GM21619 (cell line): ENCODE results near the gene ZNF506.
A peak's percentile ranks its signal among the peaks of the same experiment; 100 is the strongest.
"Not testable (repeated sequence)": the region's sequence is repeated elsewhere in the genome, so short reads cannot be mapped to it uniquely, and the experiment has no call there.

Source experiments
- ATAC-seq: cut with Tn5 transposase; IDR thresholded peaks from one replicate; pipeline ENCODE4 v1.9.1; 2021; ENCODE audit not compliant: unreplicated experiment

ZNF506 gene

GRCh38 chr19:19781791-19782190, 39.8 kb downstream of the ZNF506 start:
- ATAC-seq = not testable (repeated sequence)

DNA sequence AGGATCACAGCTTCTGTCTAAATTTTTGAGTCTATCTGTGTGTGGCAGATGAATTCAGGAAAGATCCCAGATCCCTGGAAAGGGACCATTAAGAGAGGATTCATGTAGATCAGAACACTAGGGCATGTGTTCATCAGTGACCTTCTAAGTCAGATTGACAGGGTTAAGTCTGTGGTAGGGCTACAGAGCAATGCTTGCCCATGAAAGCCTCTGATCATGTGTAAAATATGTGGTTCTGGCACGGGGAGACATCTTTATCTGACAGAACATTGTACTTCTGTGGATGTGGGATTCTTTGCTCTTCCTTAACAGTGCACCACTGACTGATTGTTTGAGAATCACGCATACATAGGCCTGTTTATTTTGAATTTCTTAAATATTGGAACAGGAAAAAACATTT, 42.9 kb downstream of the ZNF506 start:
- no peak for ATAC-seq

- no peak for ATAC-seq
Measured at GRCh38 chr19:19777692-19778091, 43.9 kb downstream of the ZNF506 start.

GRCh38 chr19:19776206-19777008, 45.1 kb downstream of the ZNF506 start:
- ATAC-seq = peak; percentile 98

GRCh38 chr19:19775891-19776205, 45.7 kb downstream of the ZNF506 start:
- ATAC-seq = peak; percentile 14

DNA sequence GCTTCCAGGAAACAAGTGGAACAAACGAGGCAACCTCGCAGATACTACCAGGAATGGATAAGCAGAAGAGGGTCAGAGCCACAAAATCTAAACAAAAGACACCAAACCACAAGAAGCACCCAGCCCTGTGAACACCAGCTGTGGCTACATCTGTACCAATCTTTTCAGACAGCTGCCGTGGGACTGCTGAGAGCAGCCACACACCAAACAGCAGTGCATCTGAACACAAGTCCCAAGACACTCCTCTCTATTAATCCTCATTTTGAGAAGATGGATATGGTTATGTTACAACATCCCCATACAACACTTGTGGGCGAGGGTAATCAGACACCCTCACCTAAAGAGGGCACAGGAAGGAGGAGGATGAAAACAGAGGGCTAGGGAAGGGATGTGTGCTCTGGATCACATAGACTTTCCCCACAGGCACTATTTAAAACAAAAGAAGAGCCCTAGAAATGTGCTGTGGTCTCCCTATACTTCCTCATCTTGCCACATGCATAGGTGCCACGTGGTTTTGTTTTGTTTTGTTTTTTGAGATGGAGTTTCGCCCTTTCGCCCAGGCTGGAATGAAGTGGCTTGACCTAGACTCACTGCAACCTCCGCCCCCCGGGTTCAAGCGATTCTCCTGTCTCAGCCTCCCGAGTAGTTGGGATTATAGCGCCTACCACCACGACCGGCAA, 47.1 kb downstream of the ZNF506 start:
- ATAC-seq = no peak

- not testable (repeated sequence) for ATAC-seq
Measured at GRCh38 chr19:19771963-19772362, 49.6 kb downstream of the ZNF506 start.

DNA sequence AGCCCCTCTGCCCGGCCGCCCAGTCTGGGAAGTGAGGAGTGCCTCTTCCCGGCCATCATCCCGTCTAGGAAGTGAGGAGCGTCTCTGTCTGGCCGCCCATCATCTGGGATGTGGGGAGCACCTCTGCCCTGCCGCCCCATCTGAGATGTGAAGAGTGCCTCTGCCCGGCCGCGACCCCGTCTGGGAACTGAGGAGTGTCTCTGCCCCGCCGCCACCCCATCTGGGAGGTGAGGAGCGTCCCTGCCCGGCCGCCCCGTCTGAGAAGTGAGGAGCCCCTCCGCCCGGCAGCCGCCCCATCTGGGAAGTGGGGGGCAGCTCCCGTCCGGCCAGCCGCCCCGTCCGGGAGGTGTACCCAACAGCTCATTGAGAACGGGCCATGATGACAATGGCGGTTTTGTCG, 51.6 kb downstream of the ZNF506 start:
- ATAC-seq = not testable (repeated sequence)

GRCh38 chr19:19758164-19758563, 63.4 kb downstream of the ZNF506 start:
- ATAC-seq = no peak

DNA sequence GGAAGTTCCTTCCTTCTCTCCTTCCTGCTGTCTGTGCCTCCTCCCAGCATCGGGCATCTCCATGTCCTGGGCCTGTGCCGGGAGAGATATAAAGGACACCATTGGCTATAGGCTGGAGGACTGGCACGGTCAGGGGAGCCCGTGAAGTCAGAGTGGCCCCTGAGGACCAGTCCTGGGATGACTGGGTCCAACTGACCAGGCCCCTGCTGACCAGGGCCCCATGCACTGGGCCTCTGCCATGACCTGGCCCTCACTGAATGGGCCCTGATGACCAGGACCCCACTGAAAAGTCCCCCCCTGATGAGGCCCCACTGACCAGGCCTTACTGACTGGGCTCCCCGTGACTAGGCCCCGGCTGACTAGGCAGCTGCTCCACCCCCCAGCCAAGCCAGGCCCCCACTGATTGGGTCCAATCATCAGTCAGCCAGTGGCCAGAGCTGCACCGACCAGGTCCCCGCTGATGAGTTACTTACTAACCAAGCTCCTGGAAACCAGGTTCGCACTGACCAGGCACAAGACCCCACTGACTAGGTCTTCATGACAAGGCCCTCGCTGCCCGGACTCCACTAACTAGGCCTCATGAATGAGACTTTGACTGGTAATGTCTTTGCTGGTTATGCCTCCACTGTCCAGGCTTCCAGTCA, 68.7 kb downstream of the ZNF506 start:
- no peak for ATAC-seq

DNA sequence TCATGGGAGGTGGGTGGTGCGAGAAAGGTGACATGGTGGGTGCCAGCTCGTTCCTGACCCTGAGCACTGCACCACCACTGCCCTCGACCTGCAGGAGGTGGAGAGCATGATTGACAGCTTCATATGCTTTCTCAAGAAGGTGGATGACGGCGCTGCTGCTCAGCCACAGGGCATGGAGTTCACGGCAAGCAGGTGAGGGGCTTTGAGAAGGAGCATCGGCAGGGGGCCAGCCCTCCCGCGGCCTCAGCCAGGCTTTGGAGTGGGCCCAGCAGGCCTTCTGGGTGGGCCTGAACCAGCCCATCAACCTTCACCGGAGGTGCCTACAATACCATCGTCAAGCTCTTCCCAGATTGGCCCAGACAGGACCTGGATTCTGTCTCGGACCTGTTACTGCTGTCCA, 69.7 kb downstream of the ZNF506 start:
- no peak for ATAC-seq

DNA sequence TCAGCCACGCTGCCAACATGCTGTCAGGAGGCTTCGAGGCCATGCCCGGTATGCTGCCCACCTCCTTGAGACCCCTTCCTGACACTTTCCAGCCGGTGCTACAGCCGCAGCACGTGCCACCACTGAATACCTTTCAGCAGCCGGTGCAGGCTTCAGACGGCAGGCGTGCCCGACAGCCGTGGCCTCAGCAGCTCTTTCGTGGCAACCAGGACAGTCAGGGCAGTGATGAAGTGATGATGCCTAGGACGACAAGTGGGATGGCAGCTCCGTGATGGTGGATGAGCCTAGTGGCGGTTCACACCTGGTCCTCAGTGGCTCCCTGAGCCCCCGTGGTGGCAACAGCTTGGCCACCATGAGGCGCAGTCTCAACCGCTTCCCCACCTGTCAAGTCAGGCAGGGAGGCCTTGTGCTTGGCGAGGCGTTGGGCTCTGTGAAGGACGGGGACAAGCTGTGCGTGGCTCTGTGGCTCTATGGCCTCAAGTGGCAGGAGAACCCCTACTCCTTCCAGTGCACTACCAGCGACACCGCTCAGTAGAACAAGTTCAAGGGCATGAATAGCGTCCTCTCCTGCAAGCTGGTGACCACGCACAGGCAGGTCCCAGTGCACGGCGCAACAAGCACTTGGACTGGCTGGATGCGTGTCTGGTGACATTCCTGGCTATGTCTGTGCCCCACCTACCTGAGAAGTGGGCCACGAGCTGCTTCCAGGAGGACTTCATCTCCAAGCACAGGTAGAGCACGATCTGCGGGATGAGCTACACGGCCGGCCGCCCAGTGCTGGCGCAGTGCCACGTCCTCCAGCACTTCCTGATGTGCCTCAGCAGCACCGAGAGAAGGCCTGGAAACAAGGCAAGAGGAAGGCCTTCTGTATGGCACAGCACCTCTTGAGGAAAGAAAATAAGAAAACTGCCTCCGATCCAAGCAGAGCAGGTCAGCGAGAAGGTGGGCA, 70.4 kb downstream of the ZNF506 start:
- ATAC-seq = no peak

GRCh38 chr19:19749908-19750841, 71.4 kb downstream of the ZNF506 start:
- no peak for ATAC-seq

DNA sequence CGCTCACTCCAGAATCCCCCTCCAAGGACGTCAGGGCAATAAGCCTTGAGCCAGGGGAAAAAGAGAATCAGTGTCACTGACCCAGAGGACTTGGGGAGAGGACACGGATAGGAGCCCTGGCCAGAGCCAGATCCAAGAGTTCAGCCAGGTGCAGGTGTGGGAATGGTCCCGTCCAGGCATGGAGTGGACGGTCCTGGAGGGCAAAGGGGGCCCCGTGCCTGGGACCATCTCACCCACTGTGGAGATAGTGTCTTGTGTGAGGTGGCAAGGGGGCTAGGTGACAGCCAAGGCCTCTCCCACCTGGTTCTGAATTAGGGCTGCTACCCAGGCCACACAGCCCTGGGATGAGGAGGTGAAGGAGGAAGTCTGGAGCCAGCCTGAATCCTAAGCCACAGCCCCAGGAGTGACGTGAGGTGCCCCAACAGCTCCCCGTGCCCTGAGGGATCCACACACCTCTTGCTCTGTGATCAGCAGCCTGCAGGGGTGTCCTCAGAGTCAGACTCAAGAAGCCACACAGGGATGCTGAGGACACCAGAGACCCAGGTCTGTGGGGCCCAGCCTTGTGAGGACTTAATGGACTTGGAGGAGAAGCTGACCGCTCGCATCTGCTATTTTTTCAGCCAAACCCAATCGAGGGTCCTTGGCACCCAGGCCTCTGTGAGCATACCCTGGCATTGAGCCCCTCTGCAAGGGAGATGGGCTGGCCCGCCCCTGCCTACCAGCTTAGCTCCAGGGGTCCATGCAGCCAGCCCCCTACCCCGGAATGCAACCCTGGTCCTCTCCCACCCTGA, 72.2 kb downstream of the ZNF506 start:
- no peak for ATAC-seq

DNA sequence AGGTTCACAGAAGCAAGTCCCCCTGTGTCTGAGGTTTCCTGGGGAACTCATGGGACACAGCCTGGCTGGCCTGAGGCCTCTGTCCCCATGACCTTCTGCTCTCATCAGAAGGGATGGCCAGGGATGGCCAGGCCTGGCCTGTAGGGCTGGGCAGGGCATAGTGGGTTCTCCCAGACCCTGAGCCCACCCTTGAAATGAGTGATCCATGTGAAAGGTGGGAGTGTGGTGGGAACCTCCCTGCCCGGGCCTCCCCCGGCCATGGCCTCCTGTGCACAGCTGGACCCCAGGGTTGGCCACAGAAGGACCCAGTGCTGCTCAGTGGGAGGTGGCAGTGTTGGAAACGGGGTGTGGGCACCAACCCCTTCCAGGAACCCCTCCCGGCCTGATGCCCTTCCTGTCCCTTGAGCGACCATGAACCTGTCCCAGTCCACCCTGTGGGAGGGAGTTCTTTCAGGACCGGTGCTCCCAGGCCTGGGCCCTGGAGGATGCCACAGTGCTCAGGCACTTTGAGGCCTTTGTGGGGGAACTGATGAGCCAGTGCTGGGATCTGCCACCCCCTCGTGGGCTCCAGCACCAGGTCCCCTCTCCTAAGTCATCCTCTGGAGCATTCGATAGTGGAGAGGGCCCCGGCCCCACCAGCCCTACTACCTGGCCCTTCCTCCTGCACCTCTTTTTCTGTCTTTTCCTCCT, 73.2 kb downstream of the ZNF506 start:
- ATAC-seq = no peak

DNA sequence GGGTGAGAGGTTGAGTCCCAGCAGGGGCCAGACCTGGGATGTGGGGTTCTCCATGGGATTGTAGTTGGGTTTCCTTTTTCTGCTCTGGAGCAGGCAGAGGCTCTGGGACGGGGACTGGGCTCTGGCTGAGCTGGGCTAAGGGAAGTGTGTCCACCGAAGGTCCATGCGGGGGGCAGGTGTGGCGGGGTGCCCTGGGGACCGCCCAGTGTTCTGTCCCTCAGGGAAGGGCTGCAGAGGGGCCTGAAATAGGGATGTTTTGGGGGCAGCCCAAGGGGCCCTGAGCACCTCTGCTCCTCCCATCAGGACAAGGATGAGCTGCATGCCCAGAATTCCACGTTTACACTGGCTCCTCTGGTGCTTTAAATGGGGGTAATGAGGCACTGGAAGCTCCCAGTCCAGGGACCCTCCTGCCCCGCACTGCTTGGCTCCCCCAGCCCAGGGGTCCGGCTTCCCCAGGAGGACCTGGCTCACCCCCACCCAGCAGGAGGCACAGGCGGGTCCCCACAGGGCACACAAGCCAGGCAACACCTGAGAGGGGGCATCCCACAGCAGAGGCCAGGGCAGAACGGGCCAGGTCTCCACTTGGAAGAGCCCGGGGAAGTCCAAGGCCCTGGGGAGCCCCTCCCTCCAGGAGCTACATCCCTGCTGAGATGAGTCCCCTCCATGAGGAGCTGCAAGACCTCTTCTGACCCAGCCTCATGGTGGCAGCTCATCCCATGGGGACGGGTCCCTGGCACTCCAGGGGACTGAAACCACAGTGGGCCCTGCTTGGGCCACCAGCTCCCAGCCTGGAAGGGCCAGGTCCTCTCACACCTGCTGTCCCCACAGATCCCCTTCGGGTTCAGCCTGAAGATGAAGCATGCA, 74.0 kb downstream of the ZNF506 start:
- no peak for ATAC-seq
